GM18526 (cell line): ENCODE measurements around the gene APOL1.
A peak's percentile ranks its signal among the peaks of the same experiment; 100 is the strongest.

ENCODE experiments used
- POLR2A ChIP-seq: IDR thresholded peaks from 3 replicates; pipeline ENCODE4 v1.6.1; 2011; ENCODE audit not compliant: insufficient read length; ENCODE audit errors: extremely low read depth

Gene APOL1

GRCh38 chr22:36252754-36253522 is at the start of gene APOL1:
Gene APOL1 (plus strand): TSS chr22:36253133. CDS start chr22:36254956, 1,823 bp downstream.
- peak; percentile 50 for TF ChIP-seq POLR2A

- no peak for TF ChIP-seq POLR2A
Measured at GRCh38 chr22:36204001-36204631, 48.8 kb upstream of the APOL1 start.

- no peak for TF ChIP-seq POLR2A
Measured at GRCh38 chr22:36204632-36205015, 48.3 kb upstream of the APOL1 start.

GRCh38 chr22:36206255-36206654 is 46.7 kb upstream of the APOL1 start:
- TF ChIP-seq POLR2A: no peak

- no peak for TF ChIP-seq POLR2A
Measured at GRCh38 chr22:36208162-36208765, 44.7 kb upstream of the APOL1 start.

- no peak for TF ChIP-seq POLR2A
Measured at GRCh38 chr22:36208914-36209313, 44.0 kb upstream of the APOL1 start.

GRCh38 chr22:36210224-36210623 is 42.7 kb upstream of the APOL1 start:
- TF ChIP-seq POLR2A: no peak

- no peak for TF ChIP-seq POLR2A
Measured at GRCh38 chr22:36211237-36211861, 41.6 kb upstream of the APOL1 start.

- TF ChIP-seq POLR2A: no peak
Measured at GRCh38 chr22:36212901-36213300, 40.0 kb upstream of the APOL1 start.

- TF ChIP-seq POLR2A: no peak
Measured at GRCh38 chr22:36213586-36213985, 39.3 kb upstream of the APOL1 start.

- TF ChIP-seq POLR2A: no peak
Measured at GRCh38 chr22:36215981-36216380, 37.0 kb upstream of the APOL1 start.

GRCh38 chr22:36218648-36219193 is 34.2 kb upstream of the APOL1 start:
- no peak for TF ChIP-seq POLR2A

- no peak for TF ChIP-seq POLR2A
Measured at GRCh38 chr22:36220451-36220921, 32.4 kb upstream of the APOL1 start.

- TF ChIP-seq POLR2A: no peak
Measured at GRCh38 chr22:36221799-36222751, 30.9 kb upstream of the APOL1 start.
